Loucy (cell line): ENCODE data around the gene NECTIN2.
"Not testable (repeated sequence)": the region's sequence is repeated elsewhere in the genome, so short reads cannot be mapped to it uniquely, and the experiment has no call there.

Source experiments
- H2AFZ ChIP-seq: fragments of 200-600 bp; sonication (generic); 2 replicates; pipeline ENCODE4 v1.6.0; 2016; ENCODE audit warnings: antibody characterized with exemption, mild to moderate bottlenecking, low read length, moderate library complexity
- H3F3A ChIP-seq: fragments of 200-600 bp; 2 replicates; pipeline ENCODE4 v1.6.0; 2016; ENCODE audit warnings: antibody characterized with exemption, low read depth, mild to moderate bottlenecking
- H3K27me3 ChIP-seq: fragments of 200-600 bp; sonication (generic); 2 replicates; pipeline ENCODE4 v1.6.1; 2014; ENCODE audit warnings: low read length, mild to moderate bottlenecking; ENCODE audit not compliant: insufficient read depth, poor library complexity, severe bottlenecking
- H3K36me3 ChIP-seq: fragments of 200-600 bp; sonication (generic); 2 replicates; pipeline ENCODE4 v1.6.1; 2016; ENCODE audit warnings: low read length; ENCODE audit not compliant: insufficient read depth
- H3K4me1 ChIP-seq: fragments of 200-600 bp; sonication (generic); 2 replicates; pipeline ENCODE4 v1.5.1; 2014; ENCODE audit warnings: low read length, mild to moderate bottlenecking; ENCODE audit not compliant: insufficient read depth, poor library complexity, severe bottlenecking
- H3K4me2 ChIP-seq: fragments of 200-600 bp; sonication (generic); 2 replicates; pipeline ENCODE4 v1.6.0; 2014; ENCODE audit warnings: antibody characterized with exemption, low read length, low read depth, mild to moderate bottlenecking; ENCODE audit not compliant: poor library complexity, severe bottlenecking
- H3K4me3 ChIP-seq: fragments of 200-600 bp; sonication (generic); 2 replicates; pipeline ENCODE4 v1.5.1; 2014; ENCODE audit warnings: low read length, mild to moderate bottlenecking, mixed read lengths; ENCODE audit not compliant: poor library complexity, severe bottlenecking
- H3K79me2 ChIP-seq: fragments of 200-600 bp; sonication (generic); 2 replicates; pipeline ENCODE4 v1.6.1; 2014; ENCODE audit warnings: low read length; ENCODE audit not compliant: insufficient read depth
- H3K9ac ChIP-seq: fragments of 200-600 bp; sonication (generic); 2 replicates; pipeline ENCODE4 v1.6.0; 2014; ENCODE audit warnings: mild to moderate bottlenecking, low read depth, low read length, moderate library complexity; ENCODE audit not compliant: poor library complexity, severe bottlenecking
- H3K9me2 ChIP-seq: fragments of 200-600 bp; sonication (generic); replicated peaks from 2 replicates; pipeline ENCODE4 v1.6.1; 2016; ENCODE audit warnings: low read depth, low read length, mixed read lengths
- H3K9me3 ChIP-seq: fragments of 200-600 bp; sonication (generic); 2 replicates; pipeline ENCODE4 v1.6.1; 2014; ENCODE audit warnings: mild to moderate bottlenecking, antibody characterized with exemption, low read length, low read depth; ENCODE audit not compliant: insufficient read depth
- H4K20me1 ChIP-seq: fragments of 200-600 bp; sonication (generic); 2 replicates; pipeline ENCODE4 v1.6.0; 2014; ENCODE audit warnings: antibody characterized with exemption, low read length, mild to moderate bottlenecking; ENCODE audit not compliant: insufficient read depth, poor library complexity, severe bottlenecking
- EZH2phosphoT487 ChIP-seq: fragments of 200-600 bp; IDR thresholded peaks from 2 replicates; pipeline ENCODE4 v1.6.1; 2018; ENCODE audit warnings: antibody characterized with exemption, mild to moderate bottlenecking, moderate library complexity, borderline replicate concordance
- TF ChIP-seq, protein P1 (sequence below): fragments of 200-600 bp; sonication (generic); conservative IDR thresholded peaks from 2 replicates; pipeline ENCODE4 v1.5.1; 2014; ENCODE audit warnings: mild to moderate bottlenecking, antibody characterized with exemption, low read length

The NECTIN2 gene

DNA sequence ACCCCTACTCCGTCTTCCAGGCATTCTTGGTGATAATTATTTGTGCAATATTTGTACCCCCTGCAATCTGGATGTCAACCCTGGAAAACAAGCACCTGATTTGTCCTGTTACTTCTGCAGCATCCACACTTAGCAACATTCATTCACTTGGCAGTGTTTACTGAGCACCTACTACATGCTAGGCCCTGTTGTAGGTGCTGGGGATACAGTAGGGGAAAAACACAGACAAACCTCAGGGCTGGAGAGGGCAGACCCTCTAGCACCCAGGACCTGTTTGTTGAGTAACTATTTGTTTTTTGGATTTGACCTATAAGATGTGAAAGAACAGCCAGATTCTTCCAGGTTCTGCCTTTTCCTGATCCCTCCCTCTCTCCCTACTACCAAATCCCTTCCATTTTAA is 9.5 kb downstream of the NECTIN2 start:
- Histone ChIP-seq H3F3A (no peaks in the 10 kb centered on the region), H3K4me1 (peaks cover 13% of the 10 kb centered on the region), H3K9me3 (no peaks in the 10 kb centered on the region), H4K20me1 (no peaks in the 10 kb centered on the region), H3K9me2 (no peaks in the 10 kb centered on the region), H3K4me2 (no peak overlapping the region), H3K36me3 (no peaks in the 10 kb centered on the region), H3K79me2 (no peaks in the 10 kb centered on the region), H3K4me3 (no peak overlapping the region), H3K9ac (no peak overlapping the region), H3K27me3 (no peaks in the 10 kb centered on the region), H2AFZ (no peak overlapping the region)
- TF ChIP-seq, protein P1, sequence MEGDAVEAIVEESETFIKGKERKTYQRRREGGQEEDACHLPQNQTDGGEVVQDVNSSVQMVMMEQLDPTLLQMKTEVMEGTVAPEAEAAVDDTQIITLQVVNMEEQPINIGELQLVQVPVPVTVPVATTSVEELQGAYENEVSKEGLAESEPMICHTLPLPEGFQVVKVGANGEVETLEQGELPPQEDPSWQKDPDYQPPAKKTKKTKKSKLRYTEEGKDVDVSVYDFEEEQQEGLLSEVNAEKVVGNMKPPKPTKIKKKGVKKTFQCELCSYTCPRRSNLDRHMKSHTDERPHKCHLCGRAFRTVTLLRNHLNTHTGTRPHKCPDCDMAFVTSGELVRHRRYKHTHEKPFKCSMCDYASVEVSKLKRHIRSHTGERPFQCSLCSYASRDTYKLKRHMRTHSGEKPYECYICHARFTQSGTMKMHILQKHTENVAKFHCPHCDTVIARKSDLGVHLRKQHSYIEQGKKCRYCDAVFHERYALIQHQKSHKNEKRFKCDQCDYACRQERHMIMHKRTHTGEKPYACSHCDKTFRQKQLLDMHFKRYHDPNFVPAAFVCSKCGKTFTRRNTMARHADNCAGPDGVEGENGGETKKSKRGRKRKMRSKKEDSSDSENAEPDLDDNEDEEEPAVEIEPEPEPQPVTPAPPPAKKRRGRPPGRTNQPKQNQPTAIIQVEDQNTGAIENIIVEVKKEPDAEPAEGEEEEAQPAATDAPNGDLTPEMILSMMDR, result no peak
- TF ChIP-seq EZH2phosphoT487, result no peak

DNA sequence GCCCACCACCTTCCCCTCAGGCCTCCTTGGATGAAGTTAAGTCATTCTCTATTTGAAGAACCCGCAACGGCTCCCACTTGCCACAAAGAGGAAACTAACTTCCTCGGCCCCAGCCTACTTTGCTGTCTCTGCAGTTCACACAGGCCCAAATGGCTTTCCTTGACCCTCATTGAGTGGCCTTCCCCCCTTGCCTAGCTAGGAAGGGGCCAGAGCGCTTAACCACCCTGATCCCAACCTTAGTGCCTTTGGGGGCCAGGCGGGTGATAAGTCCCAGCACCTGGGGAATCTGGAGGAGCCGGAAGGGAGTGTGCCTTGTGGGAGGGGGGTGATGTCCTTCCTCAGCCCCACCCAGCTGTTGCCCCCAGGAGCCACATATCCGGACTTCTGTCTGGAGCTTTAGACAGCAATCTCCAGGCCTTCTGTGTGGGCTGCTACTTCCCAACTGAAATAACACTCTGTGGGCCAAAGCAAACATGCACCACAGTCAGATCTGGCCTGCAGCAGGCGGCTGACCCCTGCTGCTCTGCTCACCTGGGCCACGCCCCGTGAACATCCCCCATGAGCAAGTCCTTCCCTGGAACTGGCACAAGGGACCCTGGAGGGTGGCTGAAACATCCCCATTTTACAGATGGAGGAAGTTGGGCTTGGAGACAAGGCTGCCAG is 10.5 kb downstream of the NECTIN2 start:
- Histone ChIP-seq H3F3A (no peaks in the 10 kb centered on the region), H3K36me3 (no peaks in the 10 kb centered on the region), H4K20me1 (no peaks in the 10 kb centered on the region), H3K79me2 (no peaks in the 10 kb centered on the region), H3K4me1 (peaks cover 7% of the 10 kb centered on the region), H3K9me2 (no peaks in the 10 kb centered on the region), H3K9me3 (no peaks in the 10 kb centered on the region), H2AFZ (no peak overlapping the region), H3K27me3 (no peaks in the 10 kb centered on the region), H3K9ac (no peak overlapping the region), H3K4me3 (no peak overlapping the region), H3K4me2 (no peak overlapping the region)
- no peak for TF ChIP-seq EZH2phosphoT487
- TF ChIP-seq, protein P1, result no peak

DNA sequence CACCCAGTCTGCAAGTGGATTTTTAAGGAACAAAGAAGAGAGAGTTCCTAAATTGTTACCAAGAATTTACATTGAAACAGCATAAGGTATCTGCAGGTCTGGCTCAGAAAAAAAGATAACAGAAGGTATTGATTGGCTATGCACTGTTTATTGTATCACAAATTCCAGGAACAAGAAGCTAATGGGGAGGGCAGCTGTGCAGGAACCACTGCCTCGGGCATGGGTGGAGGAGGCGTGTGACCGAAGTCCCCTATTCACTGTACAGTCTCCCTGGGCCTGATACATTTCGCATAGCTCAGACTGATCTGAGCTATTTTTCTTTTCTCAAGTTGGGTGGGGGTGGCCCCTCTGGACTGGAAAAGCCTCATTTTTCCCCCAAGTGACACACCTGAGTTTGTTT is 11.7 kb downstream of the NECTIN2 start:
- Histone ChIP-seq H3K27me3 (no peaks in the 10 kb centered on the region), H2AFZ (no peak overlapping the region), H4K20me1 (no peaks in the 10 kb centered on the region), H3F3A (no peaks in the 10 kb centered on the region), H3K36me3 (no peaks in the 10 kb centered on the region), H3K4me1 (no peaks in the 10 kb centered on the region), H3K9me2 (no peaks in the 10 kb centered on the region), H3K9ac (no peak overlapping the region), H3K4me3 (no peak overlapping the region), H3K9me3 (no peaks in the 10 kb centered on the region), H3K79me2 (no peaks in the 10 kb centered on the region), H3K4me2 (no peak overlapping the region)
- TF ChIP-seq, protein P1, result no peak
- TF ChIP-seq EZH2phosphoT487, result no peak

DNA sequence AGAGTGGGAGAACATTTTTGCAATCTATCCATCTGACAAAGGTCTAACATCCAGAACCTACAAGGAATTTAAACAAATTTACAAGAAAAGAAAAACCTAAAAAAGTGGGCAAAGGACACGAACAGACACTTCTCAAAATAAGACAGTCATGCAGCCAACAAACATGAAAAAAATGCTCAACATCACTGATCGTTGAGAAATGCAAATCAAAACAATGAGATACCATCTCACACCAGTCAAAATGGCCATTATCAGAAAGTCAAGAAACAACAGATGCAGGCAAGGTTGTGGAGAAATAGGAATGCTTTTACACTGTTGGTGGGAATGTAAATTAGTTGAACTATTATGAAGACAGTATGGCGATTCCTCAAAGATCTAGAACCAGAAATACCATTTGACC is 15.5 kb downstream of the NECTIN2 start:
- not testable (repeated sequence) for H3K9me3 ChIP-seq, H2AFZ ChIP-seq, H3K9ac ChIP-seq, H3K79me2 ChIP-seq, H3F3A ChIP-seq, H3K9me2 ChIP-seq, H3K4me1 ChIP-seq, H3K36me3 ChIP-seq, H3K27me3 ChIP-seq, H3K4me2 ChIP-seq, H3K4me3 ChIP-seq, H4K20me1 ChIP-seq
